ENCODE results near the gene HOMEZ. TPM values are rescaled to one million over a fixed set of nuclear protein-coding genes. Genes with fewer than 3 reads are reported as not detected.
A peak's percentile ranks its signal among the peaks of the same experiment; 100 is the strongest.

HOMEZ gene
- total RNA-seq, 1 experiment from 2014 or later = 6.2 TPM

GRCh38 chr14:23307687-23308644 lies 22.0 kb upstream of the HOMEZ start:
- no peak overlapping the region for H3K4ac ChIP-seq (ENCODE audit: low read depth, low read length)
- H3K23ac ChIP-seq (ENCODE audit: insufficient read length, low read depth, low read length) = no peak overlapping the region
- H3T11ph ChIP-seq (ENCODE audit: low read length) = no peak overlapping the region
- peak overlapping the region; percentile 90 to 91 for H3K4me3 Mint-ChIP-seq
- no peak overlapping the region for H2AK5ac ChIP-seq (ENCODE audit: insufficient read length, low read length)
- no peak overlapping the region for H4K5ac ChIP-seq (ENCODE audit: insufficient read length, low read depth, low read length)
- TF ChIP-seq CTCF (conservative IDR thresholded peaks at IDR 0.05) = no peak
- H2BK5ac ChIP-seq (ENCODE audit: insufficient read length, low read length) = no peak overlapping the region
- H3K27ac Mint-ChIP-seq = peak overlapping the region in 1 of 3 experiments; percentile 76; a peak in 2 of 7 replicates
- no peaks in the 10 kb centered on the region; the same call in 1 of the 2 replicates for H3K4me1 ChIP-seq (ENCODE audit: insufficient read depth, low read length)
- peak overlapping the region; percentile 90 for H3K4me2 ChIP-seq (ENCODE audit: insufficient read depth, insufficient read length, low read length)
- no peaks in the 10 kb centered on the region for H4K20me1 ChIP-seq (ENCODE audit: control insufficient read depth, insufficient read depth, insufficient read length)
- no peak overlapping the region for H2BK15ac ChIP-seq (ENCODE audit: low read depth, low read length)
- H3K18ac ChIP-seq (ENCODE audit: insufficient read length, low read depth, low read length) = no peak overlapping the region
- H3K14ac ChIP-seq (ENCODE audit: insufficient read depth, low read length) = no peak overlapping the region
- no peak overlapping the region for H2BK20ac ChIP-seq (ENCODE audit: low read depth, low read length, poor library complexity, severe bottlenecking)
- H3K23me2 ChIP-seq (ENCODE audit: insufficient read length, low read depth, low read length, poor library complexity, severe bottlenecking) = peaks cover 9% of the 10 kb centered on the region
- no peaks in the 10 kb centered on the region for H3K79me2 ChIP-seq (ENCODE audit: insufficient read depth, low read length)
- H2BK12ac ChIP-seq (ENCODE audit: insufficient read length, low read depth, low read length) = no peak overlapping the region
- peaks cover 18 to 23% of the 10 kb centered on the region in 2 experiments for H3K4me1 Mint-ChIP-seq
- H4K8ac ChIP-seq (replicated peaks; ENCODE audit: insufficient read length, low read depth, low read length) = no peak overlapping the region
- H2BK120ac ChIP-seq (ENCODE audit: low read depth, low read length, poor library complexity, severe bottlenecking) = no peak overlapping the region
- H3K27me3 ChIP-seq (ENCODE audit: insufficient read depth, low read length) = no peaks in the 10 kb centered on the region; the same call in 1 of the 2 replicates
- H3K9me3 Mint-ChIP-seq = no peaks in the 10 kb centered on the region
- H3K9me3 ChIP-seq (ENCODE audit: control insufficient read depth, low read depth, low read length) = no peaks in the 10 kb centered on the region
- peaks cover 12% of the 10 kb centered on the region for H3K27me3 Mint-ChIP-seq (ENCODE audit: low read depth)
- H3K36me3 Mint-ChIP-seq (ENCODE audit: insufficient read depth in 1 of 3, low read depth in 3 of 3) = peaks cover 25 to 26% (median 25%) of the 10 kb centered on the region in 3 experiments
- H3K79me1 ChIP-seq (ENCODE audit: insufficient read depth, low read depth, low read length, poor library complexity, severe bottlenecking) = peaks cover 6% of the 10 kb centered on the region
- DNase-seq = no peak
- H4K91ac ChIP-seq (ENCODE audit: insufficient read length, low read depth, low read length) = no peak overlapping the region
- no peak overlapping the region for H3K56ac ChIP-seq (ENCODE audit: insufficient read length, low read depth, low read length)
- H3K27ac ChIP-seq (ENCODE audit: insufficient read length, low read depth, low read length) = no peak overlapping the region
- H2AFZ ChIP-seq (ENCODE audit: low read length) = no peak overlapping the region
- no CpG with 5 or more reads among the region's 22 CpGs for WGBS (ENCODE audit: extremely low coverage, insufficient read length, low lambda C conversion rate)
- no peak overlapping the region for H3K9ac ChIP-seq (ENCODE audit: extremely low read depth, insufficient read length, low read length)
